RWPE2 (cell line): ENCODE data around the gene TBC1D21.

Source experiments
- ATAC-seq: fragments of 200-7000 bp; cut with Tn5 transposase; 3 replicates; pipeline ENCODE4 v1.9.1; 2021; ENCODE audit warnings: low read depth
- DNase-seq: peaks from one replicate; pipeline ENCODE4 v3.0.0-alpha.2; 2020; ENCODE audit warnings: low spot score
- H3K27ac ChIP-seq: fragments of 450-650 bp; 2 replicates; pipeline ENCODE4 v1.5.1; 2017; ENCODE audit warnings: mild to moderate bottlenecking; ENCODE audit not compliant: poor library complexity, severe bottlenecking
- H3K27me3 ChIP-seq: fragments of 250-450 bp; sonication (Bioruptor Pico); 2 replicates; pipeline ENCODE4 v1.5.1; 2021; ENCODE audit warnings: mild to moderate bottlenecking, moderate library complexity; ENCODE audit not compliant: insufficient read depth, poor library complexity, severe bottlenecking
- H3K36me3 ChIP-seq: fragments of 250-450 bp; sonication (Bioruptor Pico); 2 replicates; pipeline ENCODE4 v1.5.1; 2020; ENCODE audit warnings: low read depth, mild to moderate bottlenecking, moderate library complexity
- H3K4me1 ChIP-seq: fragments of 250-450 bp; sonication (Bioruptor Pico); 2 replicates; pipeline ENCODE4 v1.5.1; 2021; ENCODE audit warnings: mild to moderate bottlenecking, moderate library complexity; ENCODE audit not compliant: insufficient read depth, poor library complexity, severe bottlenecking
- H3K4me3 ChIP-seq: fragments of 250-450 bp; sonication (Bioruptor Pico); 2 replicates; pipeline ENCODE4 v1.5.1; 2021; ENCODE audit warnings: mild to moderate bottlenecking, moderate library complexity; ENCODE audit not compliant: severe bottlenecking
- H3K9me3 ChIP-seq: fragments of 250-450 bp; sonication (Bioruptor Pico); 2 replicates; pipeline ENCODE4 v1.5.1; 2021; ENCODE audit warnings: mild to moderate bottlenecking, moderate library complexity; ENCODE audit not compliant: severe bottlenecking
- TF ChIP-seq, protein P1 (sequence below): fragments of 450-650 bp; IDR thresholded peaks from one replicate; pipeline ENCODE4 v1.5.1; 2017; ENCODE audit warnings: mild to moderate bottlenecking, moderate library complexity; ENCODE audit not compliant: poor library complexity, severe bottlenecking

The TBC1D21 gene

DNA sequence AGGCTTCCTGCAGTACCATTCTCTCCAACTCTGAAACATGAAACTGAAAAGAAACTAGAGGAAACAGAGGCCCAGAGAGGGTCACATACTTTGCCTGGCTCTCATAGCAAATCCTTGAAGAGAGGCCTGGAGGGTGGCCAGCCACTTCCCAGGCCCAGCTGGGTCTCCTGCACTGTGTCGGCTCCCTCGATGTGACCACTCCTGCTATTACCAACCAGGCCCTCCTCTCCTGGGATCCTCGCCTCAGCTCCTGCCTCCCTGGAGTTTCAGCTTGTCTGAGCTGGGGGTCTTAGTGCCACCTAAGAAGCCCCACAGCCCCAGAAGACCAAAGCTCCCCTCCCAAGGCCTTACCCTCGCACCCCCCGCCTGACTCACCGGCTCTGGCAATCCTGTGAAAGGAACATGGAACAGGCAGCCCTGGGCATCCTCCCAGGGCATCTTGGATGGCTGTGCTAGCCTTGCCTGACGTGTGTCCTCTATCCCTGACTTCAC is 57.5 kb downstream of the TBC1D21 start:
- TF ChIP-seq, protein P1, sequence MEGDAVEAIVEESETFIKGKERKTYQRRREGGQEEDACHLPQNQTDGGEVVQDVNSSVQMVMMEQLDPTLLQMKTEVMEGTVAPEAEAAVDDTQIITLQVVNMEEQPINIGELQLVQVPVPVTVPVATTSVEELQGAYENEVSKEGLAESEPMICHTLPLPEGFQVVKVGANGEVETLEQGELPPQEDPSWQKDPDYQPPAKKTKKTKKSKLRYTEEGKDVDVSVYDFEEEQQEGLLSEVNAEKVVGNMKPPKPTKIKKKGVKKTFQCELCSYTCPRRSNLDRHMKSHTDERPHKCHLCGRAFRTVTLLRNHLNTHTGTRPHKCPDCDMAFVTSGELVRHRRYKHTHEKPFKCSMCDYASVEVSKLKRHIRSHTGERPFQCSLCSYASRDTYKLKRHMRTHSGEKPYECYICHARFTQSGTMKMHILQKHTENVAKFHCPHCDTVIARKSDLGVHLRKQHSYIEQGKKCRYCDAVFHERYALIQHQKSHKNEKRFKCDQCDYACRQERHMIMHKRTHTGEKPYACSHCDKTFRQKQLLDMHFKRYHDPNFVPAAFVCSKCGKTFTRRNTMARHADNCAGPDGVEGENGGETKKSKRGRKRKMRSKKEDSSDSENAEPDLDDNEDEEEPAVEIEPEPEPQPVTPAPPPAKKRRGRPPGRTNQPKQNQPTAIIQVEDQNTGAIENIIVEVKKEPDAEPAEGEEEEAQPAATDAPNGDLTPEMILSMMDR: no peak
- H3K27ac ChIP-seq: no peak overlapping the region
- H3K4me1 ChIP-seq: peaks cover 7% of the 10 kb centered on the region
- H3K4me3 ChIP-seq: no peak overlapping the region
- ATAC-seq (no peak), DNase-seq (no peak)
- no peaks in the 10 kb centered on the region for H3K36me3 ChIP-seq
- no peaks in the 10 kb centered on the region for H3K27me3 ChIP-seq
- no peaks in the 10 kb centered on the region for H3K9me3 ChIP-seq

GRCh38 chr15:73931441-73931840 is 58.1 kb downstream of the TBC1D21 start:
- no peaks in the 10 kb centered on the region for H3K36me3 ChIP-seq
- H3K27ac ChIP-seq: no peak overlapping the region
- H3K27me3 ChIP-seq: no peaks in the 10 kb centered on the region
- no peak overlapping the region for H3K4me3 ChIP-seq
- TF ChIP-seq, protein P1: no peak
- no peaks in the 10 kb centered on the region for H3K9me3 ChIP-seq
- DNase-seq (no peak), ATAC-seq (no peak)
- peaks cover 13% of the 10 kb centered on the region for H3K4me1 ChIP-seq

GRCh38 chr15:73932381-73933191 is 59.2 kb downstream of the TBC1D21 start:
- DNase-seq (no peak), ATAC-seq (no peak)
- Histone ChIP-seq H3K27me3 (no peaks in the 10 kb centered on the region), H3K4me1 (peaks cover 17% of the 10 kb centered on the region), H3K27ac (no peak overlapping the region), H3K36me3 (no peaks in the 10 kb centered on the region), H3K9me3 (no peaks in the 10 kb centered on the region), H3K4me3 (no peak overlapping the region)
- TF ChIP-seq, protein P1: no peak

GRCh38 chr15:73934281-73934680 is 60.9 kb downstream of the TBC1D21 start:
- ATAC-seq: no peak
- no peaks in the 10 kb centered on the region for H3K36me3 ChIP-seq

More at GRCh38 chr15:73934281-73934680, 60.9 kb downstream of the TBC1D21 start:
- TF ChIP-seq, protein P1: no peak
- Histone ChIP-seq H3K27ac (no peak overlapping the region), H3K4me1 (peaks cover 13% of the 10 kb centered on the region), H3K9me3 (no peaks in the 10 kb centered on the region), H3K4me3 (no peak overlapping the region), H3K27me3 (no peaks in the 10 kb centered on the region)
- no peak for DNase-seq
